ENCODE results near the gene FAM3B. TPM values are rescaled to one million over a fixed set of nuclear protein-coding genes. Genes with fewer than 3 reads are reported as not detected.

Gene FAM3B
- total RNA-seq, 1 experiment from 2014 or later: 59.5 TPM

DNA sequence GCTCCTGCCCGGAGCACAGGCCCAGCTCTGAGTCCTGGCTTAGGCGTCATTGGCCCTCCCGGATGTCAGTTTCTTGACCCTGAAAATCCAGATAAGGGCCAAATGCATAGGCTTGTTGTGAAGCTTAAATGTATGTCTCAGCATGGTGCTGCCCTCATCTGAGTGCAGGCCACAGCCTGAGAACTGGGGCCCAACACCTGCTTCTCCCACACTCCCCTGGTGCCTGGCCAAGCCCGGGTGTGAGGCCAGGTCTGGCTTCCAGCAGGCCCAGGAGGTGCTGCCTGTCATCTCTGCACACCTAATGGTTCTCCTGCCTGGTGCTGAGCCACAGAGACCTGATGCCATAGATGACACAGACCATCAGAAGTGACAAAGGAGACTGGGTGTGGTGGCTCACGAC lies 59.3 kb downstream of the FAM3B start:
- no peak for DNase-seq
- no TSS peak for BruUV-seq (replicated peaks)
- intact Hi-C loops (cut with micrococcal nuclease; ENCODE audit: unreplicated experiment): no loop called here
- Mint-ChIP-seq H3K9me3 (ENCODE audit: unreplicated experiment) (peaks cover 3% of the 10 kb centered on the region), H3K4me1 (ENCODE audit: low read depth, unreplicated experiment) (no peaks in the 10 kb centered on the region), H3K4me3 (ENCODE audit: unreplicated experiment) (no peak overlapping the region), H3K36me3 (ENCODE audit: insufficient read depth, unreplicated experiment) (no peaks in the 10 kb centered on the region), H3K27me3 (ENCODE audit: insufficient read depth, unreplicated experiment) (no peaks in the 10 kb centered on the region), H3K27ac (ENCODE audit: unreplicated experiment) (no peak overlapping the region)
- Histone ChIP-seq H3K9me3 (no peaks in the 10 kb centered on the region), H3K36me3 (ENCODE audit: control insufficient read depth, insufficient read depth, low read length) (no peaks in the 10 kb centered on the region), H3K27me3 (replicated peaks; ENCODE audit: control insufficient read depth, insufficient read depth, low read length) (no peaks in the 10 kb centered on the region), H3K4me1 (no peaks in the 10 kb centered on the region), H3K4me3 (ENCODE audit: low read depth, low read length) (no peak overlapping the region)
- TF ChIP-seq, protein P1, sequence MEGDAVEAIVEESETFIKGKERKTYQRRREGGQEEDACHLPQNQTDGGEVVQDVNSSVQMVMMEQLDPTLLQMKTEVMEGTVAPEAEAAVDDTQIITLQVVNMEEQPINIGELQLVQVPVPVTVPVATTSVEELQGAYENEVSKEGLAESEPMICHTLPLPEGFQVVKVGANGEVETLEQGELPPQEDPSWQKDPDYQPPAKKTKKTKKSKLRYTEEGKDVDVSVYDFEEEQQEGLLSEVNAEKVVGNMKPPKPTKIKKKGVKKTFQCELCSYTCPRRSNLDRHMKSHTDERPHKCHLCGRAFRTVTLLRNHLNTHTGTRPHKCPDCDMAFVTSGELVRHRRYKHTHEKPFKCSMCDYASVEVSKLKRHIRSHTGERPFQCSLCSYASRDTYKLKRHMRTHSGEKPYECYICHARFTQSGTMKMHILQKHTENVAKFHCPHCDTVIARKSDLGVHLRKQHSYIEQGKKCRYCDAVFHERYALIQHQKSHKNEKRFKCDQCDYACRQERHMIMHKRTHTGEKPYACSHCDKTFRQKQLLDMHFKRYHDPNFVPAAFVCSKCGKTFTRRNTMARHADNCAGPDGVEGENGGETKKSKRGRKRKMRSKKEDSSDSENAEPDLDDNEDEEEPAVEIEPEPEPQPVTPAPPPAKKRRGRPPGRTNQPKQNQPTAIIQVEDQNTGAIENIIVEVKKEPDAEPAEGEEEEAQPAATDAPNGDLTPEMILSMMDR (IDR thresholded peaks at IDR 0.05; ENCODE audit: insufficient read depth in 1 of 2, low read depth in 1 of 2, low read length in 1 of 2, severe bottlenecking in 1 of 2, unreplicated experiment in 1 of 2): no peak
- ChIA-PET CTCF (interaction anchor here (0.6 to 0.7 kb wide), 2 partner anchors 58 to 207 kb away, joined by 4 to 10 read pairs; no protein-coding TSS in a partner anchor), POLR2A (no interaction called here)

DNA sequence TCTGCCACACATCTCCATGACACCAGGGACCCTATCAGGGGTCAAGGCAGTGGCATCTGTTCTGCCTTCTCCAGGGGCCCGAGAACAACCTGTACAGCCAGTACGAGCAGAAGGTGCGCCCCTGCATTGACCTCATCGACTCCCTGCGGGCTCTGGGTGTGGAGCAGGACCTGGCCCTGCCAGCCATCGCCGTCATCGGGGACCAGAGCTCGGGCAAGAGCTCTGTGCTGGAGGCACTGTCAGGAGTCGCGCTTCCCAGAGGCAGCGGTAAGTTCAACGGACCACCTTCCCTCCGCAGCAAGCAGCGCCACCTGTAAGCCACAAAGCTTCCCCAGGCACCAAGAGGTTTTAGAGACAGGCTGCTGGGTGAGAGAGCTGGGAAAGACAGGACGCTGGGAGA lies 61.1 kb downstream of the FAM3B start:
- intact Hi-C loops (cut with micrococcal nuclease; ENCODE audit: unreplicated experiment): no loop called here
- ChIA-PET CTCF (interaction anchor here (0.8 to 2.9 kb wide), 2 partner anchors 94 to 205 kb away, joined by 5 to 14 read pairs; no protein-coding TSS in a partner anchor), POLR2A (no interaction called here)
- H3K27ac Mint-ChIP-seq (ENCODE audit: unreplicated experiment): no peak overlapping the region
- no peaks in the 10 kb centered on the region for H3K36me3 Mint-ChIP-seq (ENCODE audit: insufficient read depth, unreplicated experiment)
- no peak overlapping the region for H3K4me3 ChIP-seq (ENCODE audit: low read depth, low read length)
- peaks cover 5% of the 10 kb centered on the region for H3K9me3 ChIP-seq
- TF ChIP-seq, protein P1 (IDR thresholded peaks at IDR 0.05; ENCODE audit: insufficient read depth in 1 of 2, low read depth in 1 of 2, low read length in 1 of 2, severe bottlenecking in 1 of 2, unreplicated experiment in 1 of 2): no peak
- H3K4me3 Mint-ChIP-seq (ENCODE audit: unreplicated experiment): no peak overlapping the region
- BruUV-seq (replicated peaks): no TSS peak
- no peak for DNase-seq
- no peaks in the 10 kb centered on the region for H3K27me3 ChIP-seq (replicated peaks; ENCODE audit: control insufficient read depth, insufficient read depth, low read length)
- H3K4me1 Mint-ChIP-seq (ENCODE audit: low read depth, unreplicated experiment): no peaks in the 10 kb centered on the region
- H3K27me3 Mint-ChIP-seq (ENCODE audit: insufficient read depth, unreplicated experiment): no peaks in the 10 kb centered on the region
- no peaks in the 10 kb centered on the region for H3K4me1 ChIP-seq
- no peaks in the 10 kb centered on the region for H3K36me3 ChIP-seq (ENCODE audit: control insufficient read depth, insufficient read depth, low read length)
- H3K9me3 Mint-ChIP-seq (ENCODE audit: unreplicated experiment): no peaks in the 10 kb centered on the region

DNA sequence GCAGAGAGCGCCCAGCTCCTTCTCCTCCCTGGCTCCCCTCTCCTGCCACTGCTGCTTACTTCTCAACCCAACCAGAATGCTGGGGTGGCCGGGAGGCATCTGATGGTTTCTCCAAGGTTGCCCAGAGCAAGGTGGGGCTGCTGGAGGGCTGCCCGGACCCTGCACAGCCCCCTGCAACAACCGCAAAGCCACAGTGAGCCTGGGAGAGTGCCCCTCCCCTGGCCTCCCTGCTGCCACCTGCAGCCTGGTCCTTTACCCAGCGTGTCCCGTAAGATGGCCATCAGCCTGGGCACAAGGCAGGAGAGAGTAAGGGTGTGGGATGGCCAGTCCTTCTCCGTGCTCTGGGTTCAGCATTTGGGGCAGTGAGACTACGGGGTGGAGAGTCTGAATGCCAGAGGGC lies 62.2 kb downstream of the FAM3B start:
- no peak overlapping the region for H3K4me3 ChIP-seq (ENCODE audit: low read depth, low read length)
- no peaks in the 10 kb centered on the region for H3K4me1 ChIP-seq
- no peaks in the 10 kb centered on the region for H3K27me3 ChIP-seq (replicated peaks; ENCODE audit: control insufficient read depth, insufficient read depth, low read length)
- TF ChIP-seq, protein P1 (IDR thresholded peaks at IDR 0.05; ENCODE audit: insufficient read depth in 1 of 2, low read depth in 1 of 2, low read length in 1 of 2, severe bottlenecking in 1 of 2, unreplicated experiment in 1 of 2): no peak
- H3K9me3 ChIP-seq: peaks cover 5% of the 10 kb centered on the region
- DNase-seq: no peak
- no peaks in the 10 kb centered on the region for H3K27me3 Mint-ChIP-seq (ENCODE audit: insufficient read depth, unreplicated experiment)
- no peak overlapping the region for H3K4me3 Mint-ChIP-seq (ENCODE audit: unreplicated experiment)
- no peaks in the 10 kb centered on the region for H3K36me3 ChIP-seq (ENCODE audit: control insufficient read depth, insufficient read depth, low read length)
- no peaks in the 10 kb centered on the region for H3K36me3 Mint-ChIP-seq (ENCODE audit: insufficient read depth, unreplicated experiment)
- no peak overlapping the region for H3K27ac Mint-ChIP-seq (ENCODE audit: unreplicated experiment)
- CTCF ChIA-PET: interaction anchor here (2.9 kb wide), 1 partner anchor 96 kb away, joined by 14 read pairs; no protein-coding TSS in a partner anchor
- POLR2A ChIA-PET: no interaction called here
- no peaks in the 10 kb centered on the region for H3K4me1 Mint-ChIP-seq (ENCODE audit: low read depth, unreplicated experiment)
- no peaks in the 10 kb centered on the region for H3K9me3 Mint-ChIP-seq (ENCODE audit: unreplicated experiment)
- intact Hi-C loops (cut with micrococcal nuclease; ENCODE audit: unreplicated experiment): no loop called here
- no TSS peak for BruUV-seq (replicated peaks)

Data from Caco-2 (cell line).